Esophagus muscularis mucosa (tissue), 4 donors: ENCODE measurements around the gene MEIS2.

Experiments
- CTCF ChIP-seq, 3 experiments: fragments of 200-600 bp in 2 of 3; fragments of 450-650 bp in 1 of 3; sonication (generic) in 2 of 3; IDR thresholded peaks; one replicate each; pipeline ENCODE4 v1.5.1; 2017 to 2019; ENCODE audit warnings: antibody characterized with exemption in 3 of 3, mild to moderate bottlenecking in 2 of 3, moderate library complexity in 1 of 3
- EP300 ChIP-seq: sonication (generic); formaldehyde crosslinking; IDR thresholded peaks from one replicate; pipeline ENCODE4 v1.6.1; 2017; ENCODE audit warnings: antibody characterized with exemption
- POLR2A ChIP-seq: fragments of 450-650 bp; IDR thresholded peaks from one replicate; pipeline ENCODE4 v1.6.1; 2017; ENCODE audit warnings: antibody characterized with exemption, moderate library complexity, mild to moderate bottlenecking, low read depth

- TF ChIP-seq EP300 (no peak), POLR2A (no peak), CTCF (IDR thresholded peaks at IDR 0.05) (no peak)
These were observed 188.0 kb downstream of the MEIS2 start for GRCh38 chr15:36912311-36912712.
